Fibroblast of pulmonary artery (primary cell): ENCODE results near the gene PDSS2.

Experiments used
- DNase-seq: peaks from one replicate; pipeline ENCODE4 v3.0.0-alpha.2; 2010; ENCODE audit warnings: low read depth
- H3K4me3 ChIP-seq: replicated peaks from 2 replicates; pipeline ENCODE4 v1.5.1; 2011; ENCODE audit warnings: low read depth, mild to moderate bottlenecking, control low read depth, low read length, moderate library complexity
- CTCF ChIP-seq: IDR thresholded peaks from 2 replicates; pipeline ENCODE4 v1.5.1; 2011; ENCODE audit warnings: mild to moderate bottlenecking, control low read depth, low read length, inconsistent platforms; ENCODE audit errors: missing control alignments

PDSS2 gene

GRCh38 chr6:107228754-107229153 lies 230.6 kb downstream of the PDSS2 start:
- no peak for DNase-seq
- no peak for TF ChIP-seq CTCF
- no peak overlapping the region for H3K4me3 ChIP-seq

- no peak for TF ChIP-seq CTCF
- DNase-seq, result no peak
- H3K4me3 ChIP-seq, result no peak overlapping the region
These were observed 237.8 kb downstream of the PDSS2 start for GRCh38 chr6:107221519-107221918.

- no peak for TF ChIP-seq CTCF
- no peak overlapping the region for H3K4me3 ChIP-seq
- DNase-seq, result no peak
These were observed 239.5 kb downstream of the PDSS2 start for GRCh38 chr6:107219851-107220250.

- TF ChIP-seq CTCF, result no peak
- no peak for DNase-seq
- H3K4me3 ChIP-seq, result no peak overlapping the region
These were observed 241.2 kb downstream of the PDSS2 start for GRCh38 chr6:107218142-107218541.

GRCh38 chr6:107217248-107217647 lies 242.1 kb downstream of the PDSS2 start:
- no peak for TF ChIP-seq CTCF
- no peak overlapping the region for H3K4me3 ChIP-seq
- no peak for DNase-seq

- no peak overlapping the region for H3K4me3 ChIP-seq
- no peak for DNase-seq
- no peak for TF ChIP-seq CTCF
These were observed 243.0 kb downstream of the PDSS2 start for GRCh38 chr6:107216197-107216933.

GRCh38 chr6:107215334-107215733 lies 244.0 kb downstream of the PDSS2 start:
- H3K4me3 ChIP-seq, result no peak overlapping the region
- no peak for TF ChIP-seq CTCF
- DNase-seq, result no peak
